Measurements from ENCODE around the gene YTHDC1. TPM values are rescaled to one million over a fixed set of nuclear protein-coding genes. Genes with fewer than 3 reads are reported as not detected.

The YTHDC1 gene
- total RNA-seq (100 to 1,000 TPM in 1 of 5 donors, 10 to 100 TPM in 4; 37.2 to 113 (median 89.3) TPM), polyA plus RNA-seq (10 to 100 TPM; 22.9 to 33.2 (median 29.5) TPM)
- long read RNA-seq, donor 1, full-length matches to known transcripts: 4 of 15 reads
- long read RNA-seq, donor 1, partial matches to known transcripts: 11 of 15 reads
- long read RNA-seq, donor 1, other reads (novel, unspliced or antisense): 0 of 15 reads
- long read RNA-seq, donor 2, full-length matches to known transcripts: 4 of 17 reads
- long read RNA-seq, donor 2, partial matches to known transcripts: 13 of 17 reads
- long read RNA-seq, donor 2, other reads (novel, unspliced or antisense): 0 of 17 reads
- long read RNA-seq, donor 3, full-length matches to known transcripts: 4 of 11 reads
- long read RNA-seq, donor 3, partial matches to known transcripts: 7 of 11 reads
- long read RNA-seq, donor 3, other reads (novel, unspliced or antisense): 0 of 11 reads
- long read RNA-seq, donor 4: 0 reads
- long read RNA-seq, donor 5, partial matches to known transcripts: 28 of 33 reads
- long read RNA-seq, donor 5, other reads (novel, unspliced or antisense): 0 of 33 reads
- long read RNA-seq, donor 6: 0 reads
- long read RNA-seq, donor 7, partial matches to known transcripts: 18 of 19 reads
- long read RNA-seq, donor 7, other reads (novel, unspliced or antisense): 0 of 19 reads
- long read RNA-seq, donor 8, full-length matches to known transcripts: 5 of 16 reads
- long read RNA-seq, donor 8, partial matches to known transcripts: 11 of 16 reads
- long read RNA-seq, donor 8, other reads (novel, unspliced or antisense): 0 of 16 reads
- long read RNA-seq, donor 9, full-length matches to known transcripts: 3 of 20 reads
- long read RNA-seq, donor 9, partial matches to known transcripts: 17 of 20 reads
- long read RNA-seq, donor 9, other reads (novel, unspliced or antisense): 0 of 20 reads
- long read RNA-seq, donor 10, partial matches to known transcripts: 0 of 1 reads
- long read RNA-seq, donor 10, other reads (novel, unspliced or antisense): 0 of 1 reads

DNA sequence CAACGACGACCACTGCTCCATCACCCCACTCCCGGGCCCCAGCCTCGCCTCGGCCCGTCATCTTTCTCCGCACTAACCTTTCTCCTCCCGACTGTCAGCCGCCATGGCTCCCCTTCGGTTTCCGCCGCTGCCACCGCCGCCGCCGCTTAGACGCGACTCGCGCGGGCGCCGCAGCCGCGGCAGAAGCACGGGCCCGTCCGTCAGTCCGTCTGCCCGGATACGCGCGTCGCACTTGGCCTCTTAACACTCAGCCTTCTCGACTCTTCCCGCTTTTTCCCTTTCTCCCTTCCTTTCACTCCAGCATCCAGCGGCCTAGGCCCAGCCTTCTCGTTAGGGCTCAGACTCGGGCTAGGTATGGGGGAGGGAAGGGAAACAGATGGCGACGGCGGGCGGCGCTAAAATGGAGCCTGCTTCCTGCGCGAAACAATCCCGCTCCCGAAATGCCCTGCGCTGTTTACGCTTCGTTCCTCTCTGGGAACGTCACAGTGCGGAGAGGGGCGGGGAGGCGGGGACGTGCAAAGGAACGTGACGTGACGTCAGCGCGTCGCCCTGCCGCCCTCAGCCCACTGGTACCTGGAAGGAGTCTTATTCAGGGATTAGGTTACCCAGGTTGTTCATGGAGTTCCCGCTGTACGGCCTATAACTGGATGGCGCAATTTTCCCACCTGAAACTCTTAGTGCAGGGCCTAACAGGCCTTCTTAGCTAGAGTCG, at the start of gene YTHDC1:
TSS of gene YTHDC1 (minus strand) at position 442 of the 712 bp plus-strand sequence. CDS start at position 105, 337 bp downstream.
- peak; percentile 97 to 99 for DNase-seq
- TF ChIP-seq POLR2AphosphoS5 (IDR thresholded peaks at IDR 0.05): peak; percentile 98 to 100 (median 99)
- TF ChIP-seq, protein P1, sequence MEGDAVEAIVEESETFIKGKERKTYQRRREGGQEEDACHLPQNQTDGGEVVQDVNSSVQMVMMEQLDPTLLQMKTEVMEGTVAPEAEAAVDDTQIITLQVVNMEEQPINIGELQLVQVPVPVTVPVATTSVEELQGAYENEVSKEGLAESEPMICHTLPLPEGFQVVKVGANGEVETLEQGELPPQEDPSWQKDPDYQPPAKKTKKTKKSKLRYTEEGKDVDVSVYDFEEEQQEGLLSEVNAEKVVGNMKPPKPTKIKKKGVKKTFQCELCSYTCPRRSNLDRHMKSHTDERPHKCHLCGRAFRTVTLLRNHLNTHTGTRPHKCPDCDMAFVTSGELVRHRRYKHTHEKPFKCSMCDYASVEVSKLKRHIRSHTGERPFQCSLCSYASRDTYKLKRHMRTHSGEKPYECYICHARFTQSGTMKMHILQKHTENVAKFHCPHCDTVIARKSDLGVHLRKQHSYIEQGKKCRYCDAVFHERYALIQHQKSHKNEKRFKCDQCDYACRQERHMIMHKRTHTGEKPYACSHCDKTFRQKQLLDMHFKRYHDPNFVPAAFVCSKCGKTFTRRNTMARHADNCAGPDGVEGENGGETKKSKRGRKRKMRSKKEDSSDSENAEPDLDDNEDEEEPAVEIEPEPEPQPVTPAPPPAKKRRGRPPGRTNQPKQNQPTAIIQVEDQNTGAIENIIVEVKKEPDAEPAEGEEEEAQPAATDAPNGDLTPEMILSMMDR (IDR thresholded peaks at IDR 0.05): no peak
- no peak for TF ChIP-seq EP300 (IDR thresholded peaks at IDR 0.05)
- peak in 2 of 4 donors; percentile 94 to 98 for TF ChIP-seq POLR2A (IDR thresholded peaks at IDR 0.05)
- H3K36me3 ChIP-seq: no peaks in the 10 kb centered on the region
- WGBS, 5 donors: 1 to 2% (median 1%) methylated on average over 53 to 67 of the region's 67 CpGs
- H3K9me3 ChIP-seq: no peaks in the 10 kb centered on the region
- H3K27ac ChIP-seq: peak within 1 kb of the TSS; percentile 94 to 99 (median 98)
- no peaks in the 10 kb centered on the region for H3K27me3 ChIP-seq
- H3K4me1 ChIP-seq: peaks cover 14 to 41% (median 27%) of the 10 kb centered on the region in 4 donors
- intact Hi-C loops (cut with DNase I; ENCODE audit: low total_unique reads): no loop called here
- peak within 1 kb of the TSS; percentile 67 to 89 (median 72) for H3K4me3 ChIP-seq

DNA sequence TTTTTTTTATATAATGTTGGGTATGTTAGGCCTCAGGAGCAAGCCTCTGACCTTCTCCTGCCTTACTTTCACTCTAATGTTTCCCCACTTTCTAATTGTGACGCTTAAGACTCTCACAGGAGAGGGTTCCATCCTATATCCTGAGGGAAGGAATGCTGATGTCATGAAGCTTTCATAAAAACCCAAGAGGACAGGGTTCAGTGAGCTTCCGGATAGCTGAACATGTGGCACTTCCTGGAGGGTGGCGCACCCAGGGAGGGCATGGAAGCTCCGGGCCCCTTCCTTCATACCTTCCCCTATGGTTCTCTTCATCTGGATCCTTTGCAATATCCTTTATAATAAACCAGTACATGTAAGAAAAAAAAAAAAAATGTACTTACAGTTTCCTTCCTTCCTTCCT, 49.4 kb upstream of the YTHDC1 start:
- intact Hi-C loops (cut with DNase I; ENCODE audit: low total_unique reads): no loop called here

DNA sequence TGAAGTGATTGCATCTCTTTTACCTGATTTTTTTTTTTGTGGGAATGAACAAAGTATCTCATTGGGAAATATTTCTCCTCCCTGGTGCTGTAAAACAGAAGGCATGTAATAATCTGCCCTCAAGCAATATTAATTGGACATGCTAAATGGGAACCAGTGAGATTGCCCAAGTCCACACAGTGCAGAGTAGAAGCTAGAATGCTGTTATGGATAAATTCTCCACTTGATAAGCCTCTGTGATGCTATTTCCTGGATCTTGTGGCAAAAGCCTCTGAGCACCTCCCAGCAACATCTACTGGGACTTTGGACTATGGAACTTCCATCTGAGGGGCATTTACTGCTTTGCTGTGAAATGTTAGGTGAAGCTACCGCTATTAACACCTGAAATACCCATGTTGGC, 46.9 kb upstream of the YTHDC1 start:
- no peak overlapping the region for H3K4me3 ChIP-seq
- H3K36me3 ChIP-seq: no peaks in the 10 kb centered on the region
- DNase-seq: no peak
- no peak for TF ChIP-seq EP300 (IDR thresholded peaks at IDR 0.05)
- no peak for TF ChIP-seq POLR2AphosphoS5 (IDR thresholded peaks at IDR 0.05)
- no peak for TF ChIP-seq POLR2A (IDR thresholded peaks at IDR 0.05)
- TF ChIP-seq, protein P1 (IDR thresholded peaks at IDR 0.05): no peak
- no peak overlapping the region for H3K27ac ChIP-seq
- WGBS, 5 donors: 94 to 100% (median 100%) methylated on average over 1 of the region's 1 CpG
- H3K4me1 ChIP-seq: no peaks in the 10 kb centered on the region
- intact Hi-C loops (cut with DNase I; ENCODE audit: low total_unique reads): no loop called here
- H3K9me3 ChIP-seq: no peaks in the 10 kb centered on the region
- no peaks in the 10 kb centered on the region for H3K27me3 ChIP-seq

More for the DNA sequence above, 49.4 kb upstream of the YTHDC1 start:
- Histone ChIP-seq H3K9me3 (no peaks in the 10 kb centered on the region), H3K4me1 (no peaks in the 10 kb centered on the region), H3K4me3 (no peak overlapping the region), H3K27ac (no peak overlapping the region), H3K36me3 (no peaks in the 10 kb centered on the region), H3K27me3 (no peaks in the 10 kb centered on the region)
- TF ChIP-seq, protein P1 (IDR thresholded peaks at IDR 0.05): no peak
- TF ChIP-seq EP300 (IDR thresholded peaks at IDR 0.05): no peak
- no peak for TF ChIP-seq POLR2AphosphoS5 (IDR thresholded peaks at IDR 0.05)
- no peak for TF ChIP-seq POLR2A (IDR thresholded peaks at IDR 0.05)
- DNase-seq: no peak
- WGBS, 5 donors: 87 to 97% (median 94%) methylated on average over 4 of the region's 4 CpGs

Data from stomach (tissue), 19 donors.